ENCODE results near the gene MYMX.

Gene MYMX

DNA sequence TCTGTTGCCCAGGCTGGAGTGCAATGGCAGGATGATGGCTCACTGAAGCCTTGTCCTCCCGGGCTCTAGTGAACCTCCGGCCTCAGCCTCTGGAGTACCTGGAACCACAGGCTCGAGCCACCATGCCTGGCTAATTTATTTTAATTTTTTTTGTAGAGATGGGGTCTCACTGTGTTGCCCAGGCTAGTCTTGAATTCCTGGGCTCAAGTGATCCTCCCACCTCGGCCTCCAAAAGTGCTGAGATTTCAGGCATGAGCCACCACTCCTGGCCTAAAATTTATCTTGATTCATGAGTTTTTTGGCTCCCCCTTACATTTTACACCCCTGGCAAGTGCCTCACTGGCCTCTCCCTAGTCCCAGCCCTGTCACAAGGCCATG lies 4.2 kb downstream of the MYMX start:
- Histone ChIP-seq H3K36me3 (ENCODE audit: control insufficient read depth, low read length) (peaks cover 11% of the 10 kb centered on the region), H3K9me2 (replicated peaks; ENCODE audit: control insufficient read depth, low read length) (no peaks in the 10 kb centered on the region), H4K20me1 (ENCODE audit: control insufficient read depth, insufficient read depth, low read depth, low read length) (peaks cover 5% of the 10 kb centered on the region; the same call in 1 of the 2 replicates), H3K79me2 (ENCODE audit: control insufficient read depth, low read length) (peaks cover 23% of the 10 kb centered on the region), H3K27ac (ENCODE audit: low read depth, low read length) (peak overlapping the region; percentile 47), H3K27me3 (ENCODE audit: control insufficient read depth, low read length) (no peaks in the 10 kb centered on the region), H3K4me3 (ENCODE audit: low read length) (no peak overlapping the region), H3K9me3 (ENCODE audit: control insufficient read depth, insufficient read depth, low read length) (no peaks in the 10 kb centered on the region), H3K4me1 (ENCODE audit: control insufficient read depth, low read length) (peaks cover 76% of the 10 kb centered on the region), H3K4me2 (ENCODE audit: low read length) (peak overlapping the region; percentile 19), H3F3A (ENCODE audit: control insufficient read depth, insufficient read depth) (peaks cover 22% of the 10 kb centered on the region)
- TF ChIP-seq EZH2phosphoT487 (IDR thresholded peaks at IDR 0.05; ENCODE audit: borderline replicate concordance, low read length) = no peak
- TF ChIP-seq, protein P1, sequence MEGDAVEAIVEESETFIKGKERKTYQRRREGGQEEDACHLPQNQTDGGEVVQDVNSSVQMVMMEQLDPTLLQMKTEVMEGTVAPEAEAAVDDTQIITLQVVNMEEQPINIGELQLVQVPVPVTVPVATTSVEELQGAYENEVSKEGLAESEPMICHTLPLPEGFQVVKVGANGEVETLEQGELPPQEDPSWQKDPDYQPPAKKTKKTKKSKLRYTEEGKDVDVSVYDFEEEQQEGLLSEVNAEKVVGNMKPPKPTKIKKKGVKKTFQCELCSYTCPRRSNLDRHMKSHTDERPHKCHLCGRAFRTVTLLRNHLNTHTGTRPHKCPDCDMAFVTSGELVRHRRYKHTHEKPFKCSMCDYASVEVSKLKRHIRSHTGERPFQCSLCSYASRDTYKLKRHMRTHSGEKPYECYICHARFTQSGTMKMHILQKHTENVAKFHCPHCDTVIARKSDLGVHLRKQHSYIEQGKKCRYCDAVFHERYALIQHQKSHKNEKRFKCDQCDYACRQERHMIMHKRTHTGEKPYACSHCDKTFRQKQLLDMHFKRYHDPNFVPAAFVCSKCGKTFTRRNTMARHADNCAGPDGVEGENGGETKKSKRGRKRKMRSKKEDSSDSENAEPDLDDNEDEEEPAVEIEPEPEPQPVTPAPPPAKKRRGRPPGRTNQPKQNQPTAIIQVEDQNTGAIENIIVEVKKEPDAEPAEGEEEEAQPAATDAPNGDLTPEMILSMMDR (IDR thresholded peaks at IDR 0.05; ENCODE audit: low read depth, low read length, poor library complexity, severe bottlenecking) = no peak

DNA sequence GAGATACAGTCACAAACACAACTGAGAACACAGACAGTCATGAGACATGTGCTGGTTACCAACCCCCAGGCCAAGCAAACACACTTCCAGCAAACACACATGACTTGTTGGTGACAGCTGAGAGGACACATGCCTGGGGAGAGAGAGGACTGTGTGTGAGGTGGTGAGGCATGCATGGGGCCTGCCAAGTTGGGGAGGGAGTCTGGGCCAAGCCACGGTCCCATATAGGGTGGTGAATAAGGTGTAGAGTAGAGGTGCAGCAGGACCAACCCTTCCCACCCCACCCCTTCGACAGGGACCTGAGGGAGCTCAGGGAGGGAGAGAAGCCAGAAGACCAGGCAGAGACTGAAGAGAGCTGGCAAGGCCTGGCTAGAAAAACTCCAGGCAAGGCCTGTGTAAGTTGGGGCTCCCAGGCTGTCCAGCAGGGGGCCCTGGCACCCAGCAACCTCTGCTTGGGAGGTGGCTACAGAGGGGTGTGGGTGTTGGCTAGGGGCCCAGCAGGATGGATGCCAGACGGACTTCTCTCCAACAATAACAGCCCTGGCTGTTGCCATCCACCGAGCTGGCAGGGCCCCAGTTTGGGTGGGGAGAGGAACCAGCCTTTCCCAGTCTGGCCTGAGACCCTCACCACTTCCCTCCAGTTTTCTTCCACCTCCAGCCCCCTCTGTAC lies 4.7 kb downstream of the MYMX start:
- Histone ChIP-seq H3K4me3 (ENCODE audit: low read length) (no peak overlapping the region), H3K9me2 (replicated peaks; ENCODE audit: control insufficient read depth, low read length) (no peaks in the 10 kb centered on the region), H3K27ac (ENCODE audit: low read depth, low read length) (peak overlapping the region; percentile 47), H3K79me2 (ENCODE audit: control insufficient read depth, low read length) (peaks cover 29% of the 10 kb centered on the region), H3K27me3 (ENCODE audit: control insufficient read depth, low read length) (no peaks in the 10 kb centered on the region), H3K9me3 (ENCODE audit: control insufficient read depth, insufficient read depth, low read length) (no peaks in the 10 kb centered on the region), H4K20me1 (ENCODE audit: control insufficient read depth, insufficient read depth, low read depth, low read length) (peaks cover 11% of the 10 kb centered on the region; the same call in 1 of the 2 replicates), H3K4me2 (ENCODE audit: low read length) (peak overlapping the region; percentile 19), H3K4me1 (ENCODE audit: control insufficient read depth, low read length) (peaks cover 81% of the 10 kb centered on the region), H3F3A (ENCODE audit: control insufficient read depth, insufficient read depth) (peaks cover 22% of the 10 kb centered on the region), H3K36me3 (ENCODE audit: control insufficient read depth, low read length) (peaks cover 16% of the 10 kb centered on the region)
- TF ChIP-seq EZH2phosphoT487 (IDR thresholded peaks at IDR 0.05; ENCODE audit: borderline replicate concordance, low read length) = no peak
- TF ChIP-seq, protein P1 (IDR thresholded peaks at IDR 0.05; ENCODE audit: low read depth, low read length, poor library complexity, severe bottlenecking) = peak; percentile 91

DNA sequence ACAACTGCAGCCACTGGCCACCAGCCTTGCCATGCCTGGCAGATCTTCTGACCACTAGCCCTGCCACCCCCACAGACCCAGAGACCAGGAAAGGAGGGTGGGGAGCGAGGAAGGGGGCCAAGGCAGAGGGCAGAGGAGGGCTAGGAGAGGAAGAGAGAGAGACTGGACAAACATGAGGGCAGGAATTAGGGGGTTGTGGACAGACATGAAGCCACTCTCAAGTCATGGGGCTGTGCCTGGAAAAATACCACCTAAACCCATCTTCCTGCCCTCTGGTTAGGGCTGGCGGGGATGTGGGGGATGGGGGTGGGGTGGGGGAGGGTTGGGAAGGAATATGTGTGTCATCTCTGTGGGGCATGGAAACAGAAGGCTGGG lies 5.2 kb downstream of the MYMX start:
- no peaks in the 10 kb centered on the region for H3K27me3 ChIP-seq (ENCODE audit: control insufficient read depth, low read length)
- H3K4me2 ChIP-seq (ENCODE audit: low read length) = peak overlapping the region; percentile 19
- no peaks in the 10 kb centered on the region for H3K9me3 ChIP-seq (ENCODE audit: control insufficient read depth, insufficient read depth, low read length)
- H3K9me2 ChIP-seq (replicated peaks; ENCODE audit: control insufficient read depth, low read length) = no peaks in the 10 kb centered on the region
- no peak for TF ChIP-seq EZH2phosphoT487 (IDR thresholded peaks at IDR 0.05; ENCODE audit: borderline replicate concordance, low read length)
- TF ChIP-seq, protein P1 (IDR thresholded peaks at IDR 0.05; ENCODE audit: low read depth, low read length, poor library complexity, severe bottlenecking) = no peak
- peaks cover 79% of the 10 kb centered on the region for H3K4me1 ChIP-seq (ENCODE audit: control insufficient read depth, low read length)
- peaks cover 12% of the 10 kb centered on the region; the same call in 1 of the 2 replicates for H4K20me1 ChIP-seq (ENCODE audit: control insufficient read depth, insufficient read depth, low read depth, low read length)
- no peak overlapping the region for H3K4me3 ChIP-seq (ENCODE audit: low read length)
- peaks cover 34% of the 10 kb centered on the region for H3K79me2 ChIP-seq (ENCODE audit: control insufficient read depth, low read length)
- peaks cover 20% of the 10 kb centered on the region for H3K36me3 ChIP-seq (ENCODE audit: control insufficient read depth, low read length)
- no peak overlapping the region for H3K27ac ChIP-seq (ENCODE audit: low read depth, low read length)
- peaks cover 22% of the 10 kb centered on the region for H3F3A ChIP-seq (ENCODE audit: control insufficient read depth, insufficient read depth)

All from DOHH2 (cell line).